Pancreas (tissue), 10 donors: ENCODE data around the gene GPR151. TPM values are rescaled to one million over a fixed set of nuclear protein-coding genes. Genes with fewer than 3 reads are reported as not detected.

Experiments used
- ATAC-seq, 4 donors: fragments of 200-7000 bp; cut with Tn5 transposase; one replicate each; pipeline versions ENCODE4 v1.8.0 to v1.9.1; 2020; ENCODE audit warnings: mild to moderate bottlenecking in 4 of 4, moderate library complexity in 4 of 4
- DNase-seq, 6 donors: peaks; one replicate each; pipeline ENCODE4 v3.0.0-alpha.2; 2020
- FAIRE-seq: peaks from 2 replicates; lab custom pipeline; 2012; peaks lifted over from hg19 to GRCh38; lab: Jason Lieb, UNC
- H3K27ac ChIP-seq, 4 donors: fragments of 200-600 bp; sonication (generic); 1 replicate in 3 of 4; 2 replicates in 1 of 4; pipeline versions ENCODE4 v1.5.0 to v1.8.0; 2020
- H3K27me3 ChIP-seq, 4 donors: fragments of 200-600 bp; one replicate each; pipeline ENCODE4 v1.8.0; 2021
- H3K36me3 ChIP-seq, 3 donors: fragments of 200-600 bp; sonication (generic) in 1 of 3; one replicate each; pipeline versions ENCODE4 v1.5.0 to v1.8.0; 2020 to 2021
- H3K4me1 ChIP-seq, 3 donors: fragments of 200-600 bp; one replicate each; pipeline ENCODE4 v1.8.0; 2021
- H3K4me3 ChIP-seq, 4 donors: fragments of 200-600 bp; sonication (generic) in 2 of 4; one replicate each; pipeline versions ENCODE4 v1.5.0 to v1.8.0; 2020 to 2021
- H3K9me3 ChIP-seq, 4 donors: fragments of 200-600 bp; one replicate each; pipeline ENCODE4 v1.8.0; 2021
- CTCF ChIP-seq, 4 donors: fragments of 200-600 bp; sonication (generic) in 3 of 4; IDR thresholded peaks; one replicate each; pipeline versions ENCODE4 v1.5.0 to v1.8.0; 2021; ENCODE audit warnings: antibody characterized with exemption in 4 of 4
- WGBS, 2 donors: extraction: QIAGEN DNeasy Blood & Tissue Kit; methylation state at CpG; one replicate each; pipeline ENCODE4 v1.1.7; 2013; 5-methylcytosine and 5-hydroxymethylcytosine counted together
- intact Hi-C, 3 donors: fragments of 100-400 bp; cut with DNase I; formaldehyde crosslinking; loops; one replicate each; pipeline versions ENCODE4 v1.11.1 to v1.14.2; 2022
- polyA plus RNA-seq, 2 donors: library from polyadenylated mRNA; stranded (reverse); fragments of 200-250 nt; gene quantifications; one replicate each; pipeline ENCODE4 v1.2.3, GENCODE V29; 2013
- total RNA-seq, 6 donors: library from RNA; stranded (reverse); fragmentation: NEBNext Ultra II Directional in 4 of 6; extraction: Animal tissue kit (Norgen Biotek cat#: 25700) in 4 of 6; gene quantifications; one replicate each; pipeline versions ENCODE4 v1.2.1 to v1.2.4, GENCODE V29; 2021 to 2023
- donor health status: healthy with polysubstance abuse.
- donor health status: DM: no; HTN: no; CAD: no; lungs with moderate emphysema.
- donor health status: DM: no; HTN: no; CAD: no.
- donor health status: control.
- donor health status: control.
- donor health status: Bipolar disorder and iron deficiency.
- donor health status: DM: yes; HTN: yes; CAD: no.
- donor health status: DM: no; HTN: no; CAD: no.
- donor health status: DM: no; HTN: no; CAD: no.
- donor health status: DM: yes; HTN: yes; CAD: no.

The GPR151 gene
- total and polyA plus RNA-seq, 8 donors, result not detected

GRCh38 chr5:146541958-146542849 lies 26.2 kb upstream of the GPR151 start:
- Histone ChIP-seq H3K9me3 (no peaks in the 10 kb centered on the region), H3K27me3 (no peaks in the 10 kb centered on the region), H3K4me1 (no peaks in the 10 kb centered on the region), H3K36me3 (no peaks in the 10 kb centered on the region), H3K4me3 (no peak overlapping the region), H3K27ac (no peak overlapping the region)
- peak; percentile 55 to 90 (median 80) for DNase-seq
- FAIRE-seq, result no peak
- peak; percentile 43 to 88 (median 75) for TF ChIP-seq CTCF (IDR thresholded peaks at IDR 0.05)
- ATAC-seq, result peak; percentile 90 to 100 (median 98)
- intact Hi-C loops, result loop anchor here (10.0 kb wide), 3 partner anchors 413 to 653 kb away; no protein-coding TSS in a partner anchor
- WGBS, 2 donors, result 17 to 18% methylated on average over 16 of the region's 16 CpGs

GRCh38 chr5:146540414-146540813 lies 24.4 kb upstream of the GPR151 start:
- 79 to 81% methylated on average over 2 of the region's 2 CpGs for WGBS, 2 donors
- no peak overlapping the region for H3K4me3 ChIP-seq
- no peaks in the 10 kb centered on the region for H3K9me3 ChIP-seq
- H3K36me3 ChIP-seq, result no peaks in the 10 kb centered on the region
- no peak for ATAC-seq
- intact Hi-C loops, result loop anchor here (10.0 kb wide), 3 partner anchors 414 to 654 kb away; no protein-coding TSS in a partner anchor
- no peak for FAIRE-seq
- TF ChIP-seq CTCF (IDR thresholded peaks at IDR 0.05), result no peak
- no peak overlapping the region for H3K27ac ChIP-seq
- H3K27me3 ChIP-seq, result no peaks in the 10 kb centered on the region
- no peak for DNase-seq
- H3K4me1 ChIP-seq, result no peaks in the 10 kb centered on the region

GRCh38 chr5:146539973-146540372 lies 24.0 kb upstream of the GPR151 start:
- no peak for TF ChIP-seq CTCF (IDR thresholded peaks at IDR 0.05)
- ATAC-seq (no peak), FAIRE-seq (no peak), DNase-seq (no peak)
- H3K9me3 ChIP-seq, result no peaks in the 10 kb centered on the region
- 88 to 92% methylated on average over 4 of the region's 4 CpGs for WGBS, 2 donors
- no peak overlapping the region for H3K27ac ChIP-seq
- no peaks in the 10 kb centered on the region for H3K27me3 ChIP-seq
- H3K36me3 ChIP-seq, result no peaks in the 10 kb centered on the region
- no peaks in the 10 kb centered on the region for H3K4me1 ChIP-seq
- intact Hi-C loops, result loop anchor here (5.0 to 10.0 kb wide), 4 partner anchors 415 to 655 kb away; no protein-coding TSS in a partner anchor
- no peak overlapping the region for H3K4me3 ChIP-seq

GRCh38 chr5:146538432-146538831 lies 22.4 kb upstream of the GPR151 start:
- no peak for TF ChIP-seq CTCF (IDR thresholded peaks at IDR 0.05)
- FAIRE-seq (no peak), ATAC-seq (no peak), DNase-seq (no peak)
- H3K4me3 ChIP-seq, result no peak overlapping the region
- H3K27ac ChIP-seq, result no peak overlapping the region
- intact Hi-C loops, result loop anchor here in 1 of 3 donors (5.0 kb wide), 1 partner anchor 654 kb away; no protein-coding TSS in a partner anchor
- no peaks in the 10 kb centered on the region for H3K36me3 ChIP-seq
- H3K4me1 ChIP-seq, result no peaks in the 10 kb centered on the region
- 77 to 80% methylated on average over 3 of the region's 3 CpGs for WGBS, 2 donors
- no peaks in the 10 kb centered on the region for H3K27me3 ChIP-seq
- H3K9me3 ChIP-seq, result no peaks in the 10 kb centered on the region

GRCh38 chr5:146533882-146534281 lies 17.9 kb upstream of the GPR151 start:
- FAIRE-seq (no peak), DNase-seq (no peak), ATAC-seq (no peak)
- H3K36me3 ChIP-seq, result no peaks in the 10 kb centered on the region
- no peaks in the 10 kb centered on the region for H3K27me3 ChIP-seq
- intact Hi-C loops, result no loop called here
- TF ChIP-seq CTCF (IDR thresholded peaks at IDR 0.05), result no peak
- 0% methylated on average over 1 of the region's 1 CpG for WGBS, 2 donors
- H3K4me3 ChIP-seq, result no peak overlapping the region
- no peaks in the 10 kb centered on the region for H3K9me3 ChIP-seq
- no peak overlapping the region for H3K27ac ChIP-seq
- no peaks in the 10 kb centered on the region for H3K4me1 ChIP-seq
